ENCODE measurements around the gene ELMOD2. TPM values are rescaled to one million over a fixed set of nuclear protein-coding genes. Genes with fewer than 3 reads are reported as not detected.

The ELMOD2 gene
- 31.7 TPM for total RNA-seq (ENCODE audit: unreplicated experiment)
- long read RNA-seq, full-length matches to known transcripts, result 3 of 5 reads
- long read RNA-seq, partial matches to known transcripts, result 1 of 5 reads
- long read RNA-seq, other reads (novel, unspliced or antisense), result 1 of 5 reads

DNA sequence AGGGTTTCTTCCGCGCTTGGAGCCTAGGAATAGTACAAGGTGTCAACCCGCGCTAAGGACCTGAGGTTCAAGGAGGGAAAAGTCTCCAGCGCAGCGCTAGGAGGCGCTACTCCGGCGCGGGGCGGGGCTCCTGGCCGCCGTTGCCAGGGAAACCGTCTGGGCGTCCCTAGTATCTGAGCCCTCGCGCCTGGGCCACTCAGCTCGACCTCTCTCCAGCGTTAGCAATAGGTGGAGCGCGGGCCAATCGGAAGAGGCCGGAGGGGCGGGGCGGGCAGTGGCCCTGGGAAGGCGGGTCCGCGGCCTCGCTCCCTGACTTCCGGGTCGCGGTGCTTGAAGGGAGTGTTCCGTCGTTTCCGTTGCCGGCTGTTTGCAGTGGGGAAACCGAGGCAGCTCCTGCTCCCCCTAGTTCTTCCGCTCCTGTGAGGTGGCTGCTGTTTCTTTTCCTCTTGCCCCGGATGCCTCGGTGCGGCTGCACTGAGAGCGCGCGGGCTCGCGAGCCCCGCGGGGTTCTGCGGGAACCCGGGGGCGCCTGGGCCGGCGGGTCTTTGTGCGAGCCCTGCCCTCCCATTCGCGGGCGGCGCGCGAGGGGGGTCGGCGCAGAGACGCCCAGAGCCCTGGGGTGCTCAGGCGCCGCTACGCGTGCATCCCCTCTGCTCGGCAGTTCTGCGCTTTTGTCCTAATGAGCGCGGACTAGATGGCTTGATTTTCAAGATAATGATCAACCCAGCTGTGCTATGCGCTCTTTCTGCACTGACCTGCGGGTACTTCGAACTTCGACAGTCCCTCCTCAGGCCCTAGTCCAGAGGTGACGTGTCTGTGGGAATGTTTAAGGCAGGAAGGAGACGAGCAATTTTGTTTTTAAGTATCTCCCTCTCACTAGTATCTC lies at the start of gene ELMOD2:
Gene ELMOD2 (plus strand): TSS at position 312 of the 886 bp plus-strand sequence. CDS start 1,261 bp downstream, outside the sequence.
- Mint-ChIP-seq H3K27me3 (ENCODE audit: unreplicated experiment) (peaks cover 1% of the 10 kb centered on the region), H3K4me3 (ENCODE audit: unreplicated experiment) (peak within 1 kb of the TSS; percentile 92), H3K9me3 (ENCODE audit: unreplicated experiment) (no peaks in the 10 kb centered on the region), H3K4me1 (ENCODE audit: unreplicated experiment) (peaks cover 10% of the 10 kb centered on the region), H3K36me3 (ENCODE audit: low read depth, unreplicated experiment) (peaks cover 3% of the 10 kb centered on the region), H3K27ac (ENCODE audit: unreplicated experiment) (peak within 1 kb of the TSS; percentile 95)
- peak; percentile 97 for DNase-seq (ENCODE audit: low spot score)
- TF ChIP-seq, protein P1, sequence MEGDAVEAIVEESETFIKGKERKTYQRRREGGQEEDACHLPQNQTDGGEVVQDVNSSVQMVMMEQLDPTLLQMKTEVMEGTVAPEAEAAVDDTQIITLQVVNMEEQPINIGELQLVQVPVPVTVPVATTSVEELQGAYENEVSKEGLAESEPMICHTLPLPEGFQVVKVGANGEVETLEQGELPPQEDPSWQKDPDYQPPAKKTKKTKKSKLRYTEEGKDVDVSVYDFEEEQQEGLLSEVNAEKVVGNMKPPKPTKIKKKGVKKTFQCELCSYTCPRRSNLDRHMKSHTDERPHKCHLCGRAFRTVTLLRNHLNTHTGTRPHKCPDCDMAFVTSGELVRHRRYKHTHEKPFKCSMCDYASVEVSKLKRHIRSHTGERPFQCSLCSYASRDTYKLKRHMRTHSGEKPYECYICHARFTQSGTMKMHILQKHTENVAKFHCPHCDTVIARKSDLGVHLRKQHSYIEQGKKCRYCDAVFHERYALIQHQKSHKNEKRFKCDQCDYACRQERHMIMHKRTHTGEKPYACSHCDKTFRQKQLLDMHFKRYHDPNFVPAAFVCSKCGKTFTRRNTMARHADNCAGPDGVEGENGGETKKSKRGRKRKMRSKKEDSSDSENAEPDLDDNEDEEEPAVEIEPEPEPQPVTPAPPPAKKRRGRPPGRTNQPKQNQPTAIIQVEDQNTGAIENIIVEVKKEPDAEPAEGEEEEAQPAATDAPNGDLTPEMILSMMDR (IDR thresholded peaks at IDR 0.05; ENCODE audit: unreplicated experiment), result peak; percentile 89

- no peak overlapping the region for H3K27ac Mint-ChIP-seq (ENCODE audit: unreplicated experiment)
- TF ChIP-seq, protein P1 (IDR thresholded peaks at IDR 0.05; ENCODE audit: unreplicated experiment), result no peak
- no peak for DNase-seq (ENCODE audit: low spot score)
- H3K4me3 Mint-ChIP-seq (ENCODE audit: unreplicated experiment), result no peak overlapping the region
- H3K36me3 Mint-ChIP-seq (ENCODE audit: low read depth, unreplicated experiment), result no peaks in the 10 kb centered on the region
- peaks cover 5% of the 10 kb centered on the region for H3K27me3 Mint-ChIP-seq (ENCODE audit: unreplicated experiment)
- H3K9me3 Mint-ChIP-seq (ENCODE audit: unreplicated experiment), result no peaks in the 10 kb centered on the region
- H3K4me1 Mint-ChIP-seq (ENCODE audit: unreplicated experiment), result peaks cover 16% of the 10 kb centered on the region
Measured at GRCh38 chr4:140483445-140483844, 40.5 kb upstream of the ELMOD2 start.

DNA sequence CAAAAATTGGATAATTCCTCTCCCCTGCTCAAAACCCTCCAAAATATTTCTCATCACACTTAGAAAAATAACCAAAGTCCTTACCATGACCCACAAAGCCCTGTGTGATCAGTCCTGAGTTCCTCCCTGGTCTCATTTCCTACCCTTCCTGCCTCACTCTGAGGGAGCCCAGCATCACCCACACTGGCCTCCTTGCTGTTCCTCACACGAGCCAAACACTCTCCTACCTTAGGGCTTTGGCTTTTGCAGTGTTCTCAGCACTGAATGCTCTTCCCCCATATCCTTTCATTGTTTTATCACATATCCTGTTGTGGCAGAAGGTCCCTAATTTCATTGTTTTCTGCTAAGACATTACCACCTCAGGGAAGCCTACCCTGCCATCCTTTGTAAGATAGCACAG lies 38.0 kb upstream of the ELMOD2 start:
- peak overlapping the region; percentile 97 for H3K27ac Mint-ChIP-seq (ENCODE audit: unreplicated experiment)
- H3K4me3 Mint-ChIP-seq (ENCODE audit: unreplicated experiment), result peak overlapping the region; percentile 68
- no peaks in the 10 kb centered on the region for H3K9me3 Mint-ChIP-seq (ENCODE audit: unreplicated experiment)
- peak; percentile 51 for DNase-seq (ENCODE audit: low spot score)
- peaks cover 5% of the 10 kb centered on the region for H3K27me3 Mint-ChIP-seq (ENCODE audit: unreplicated experiment)
- TF ChIP-seq, protein P1 (IDR thresholded peaks at IDR 0.05; ENCODE audit: unreplicated experiment), result no peak
- no peaks in the 10 kb centered on the region for H3K36me3 Mint-ChIP-seq (ENCODE audit: low read depth, unreplicated experiment)
- peaks cover 19% of the 10 kb centered on the region for H3K4me1 Mint-ChIP-seq (ENCODE audit: unreplicated experiment)

DNA sequence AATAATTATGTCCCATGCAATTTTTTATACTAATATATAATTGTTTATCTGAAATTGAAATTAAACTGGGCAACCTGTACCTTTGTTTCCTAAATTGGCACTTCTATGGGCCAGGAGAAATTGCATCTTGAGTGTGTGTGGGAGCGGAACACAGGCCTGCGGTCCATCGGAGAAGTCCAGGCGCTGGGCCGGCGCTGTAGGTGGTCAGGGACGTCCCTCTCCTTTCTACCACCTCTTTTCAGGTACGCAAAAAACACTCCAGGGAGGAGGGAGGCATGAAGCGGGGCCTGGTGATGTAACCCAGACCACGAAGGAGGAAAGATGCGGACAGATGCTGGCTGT lies 26.6 kb upstream of the ELMOD2 start:
- peak overlapping the region; percentile 20 for H3K27ac Mint-ChIP-seq (ENCODE audit: unreplicated experiment)
- peaks cover 16% of the 10 kb centered on the region for H3K27me3 Mint-ChIP-seq (ENCODE audit: unreplicated experiment)

More for the DNA sequence above, 26.6 kb upstream of the ELMOD2 start:
- Mint-ChIP-seq H3K36me3 (ENCODE audit: low read depth, unreplicated experiment) (peaks cover 4% of the 10 kb centered on the region), H3K9me3 (ENCODE audit: unreplicated experiment) (no peaks in the 10 kb centered on the region), H3K4me3 (ENCODE audit: unreplicated experiment) (peak overlapping the region; percentile 85), H3K4me1 (ENCODE audit: unreplicated experiment) (peaks cover 4% of the 10 kb centered on the region)
- TF ChIP-seq, protein P1 (IDR thresholded peaks at IDR 0.05; ENCODE audit: unreplicated experiment), result no peak
- DNase-seq (ENCODE audit: low spot score), result no peak

Measured in endothelial cell (in vitro differentiated cells).